Pancreas (tissue), 10 donors: ENCODE results near the gene COLGALT1. TPM values are rescaled to one million over a fixed set of nuclear protein-coding genes. Genes with fewer than 3 reads are reported as not detected.
A peak's percentile ranks its signal among the peaks of the same experiment; 100 is the strongest.
"Not testable (repeated sequence)": the region's sequence is repeated elsewhere in the genome, so short reads cannot be mapped to it uniquely, and the experiment has no call there.

Experiments
- ATAC-seq, 4 donors: fragments of 200-7000 bp; cut with Tn5 transposase; one replicate each; pipeline versions ENCODE4 v1.8.0 to v1.9.1; 2020; ENCODE audit warnings: mild to moderate bottlenecking in 4 of 4, moderate library complexity in 4 of 4
- DNase-seq, 6 donors: peaks; one replicate each; pipeline ENCODE4 v3.0.0-alpha.2; 2020
- FAIRE-seq: peaks from 2 replicates; lab custom pipeline; 2012; peaks lifted over from hg19 to GRCh38; lab: Jason Lieb, UNC
- H3K27ac ChIP-seq, 4 donors: fragments of 200-600 bp; sonication (generic); 1 replicate in 3 of 4; 2 replicates in 1 of 4; pipeline versions ENCODE4 v1.5.0 to v1.8.0; 2020
- H3K27me3 ChIP-seq, 4 donors: fragments of 200-600 bp; one replicate each; pipeline ENCODE4 v1.8.0; 2021
- H3K36me3 ChIP-seq, 3 donors: fragments of 200-600 bp; sonication (generic) in 1 of 3; one replicate each; pipeline versions ENCODE4 v1.5.0 to v1.8.0; 2020 to 2021
- H3K4me1 ChIP-seq, 3 donors: fragments of 200-600 bp; one replicate each; pipeline ENCODE4 v1.8.0; 2021
- H3K4me3 ChIP-seq, 4 donors: fragments of 200-600 bp; sonication (generic) in 2 of 4; one replicate each; pipeline versions ENCODE4 v1.5.0 to v1.8.0; 2020 to 2021
- H3K9me3 ChIP-seq, 4 donors: fragments of 200-600 bp; one replicate each; pipeline ENCODE4 v1.8.0; 2021
- WGBS, 2 donors: extraction: QIAGEN DNeasy Blood & Tissue Kit; methylation state at CpG; one replicate each; pipeline ENCODE4 v1.1.7; 2013; 5-methylcytosine and 5-hydroxymethylcytosine counted together
- intact Hi-C, 3 donors: fragments of 100-400 bp; cut with DNase I; formaldehyde crosslinking; loops; one replicate each; pipeline versions ENCODE4 v1.11.1 to v1.14.2; 2022
- polyA plus RNA-seq, 2 donors: library from polyadenylated mRNA; stranded (reverse); fragments of 200-250 nt; gene quantifications; one replicate each; pipeline ENCODE4 v1.2.3, GENCODE V29; 2013
- total RNA-seq, 6 donors: library from RNA; stranded (reverse); fragmentation: NEBNext Ultra II Directional in 4 of 6; extraction: Animal tissue kit (Norgen Biotek cat#: 25700) in 4 of 6; gene quantifications; one replicate each; pipeline versions ENCODE4 v1.2.1 to v1.2.4, GENCODE V29; 2021 to 2023
- TF ChIP-seq, protein P1 (sequence below), 4 donors: fragments of 200-600 bp; sonication (generic) in 3 of 4; IDR thresholded peaks; one replicate each; pipeline versions ENCODE4 v1.5.0 to v1.8.0; 2021; ENCODE audit warnings: antibody characterized with exemption in 4 of 4
- donor health status: healthy with polysubstance abuse.
- donor health status: DM: no; HTN: no; CAD: no; lungs with moderate emphysema.
- donor health status: DM: no; HTN: no; CAD: no.
- donor health status: control.
- donor health status: control.
- donor health status: Bipolar disorder and iron deficiency.
- donor health status: DM: yes; HTN: yes; CAD: no.
- donor health status: DM: no; HTN: no; CAD: no.
- donor health status: DM: no; HTN: no; CAD: no.
- donor health status: DM: yes; HTN: yes; CAD: no.

The COLGALT1 gene
- total and polyA plus RNA-seq, 8 donors = 13.5 to 50.6 (median 24.3) TPM

DNA sequence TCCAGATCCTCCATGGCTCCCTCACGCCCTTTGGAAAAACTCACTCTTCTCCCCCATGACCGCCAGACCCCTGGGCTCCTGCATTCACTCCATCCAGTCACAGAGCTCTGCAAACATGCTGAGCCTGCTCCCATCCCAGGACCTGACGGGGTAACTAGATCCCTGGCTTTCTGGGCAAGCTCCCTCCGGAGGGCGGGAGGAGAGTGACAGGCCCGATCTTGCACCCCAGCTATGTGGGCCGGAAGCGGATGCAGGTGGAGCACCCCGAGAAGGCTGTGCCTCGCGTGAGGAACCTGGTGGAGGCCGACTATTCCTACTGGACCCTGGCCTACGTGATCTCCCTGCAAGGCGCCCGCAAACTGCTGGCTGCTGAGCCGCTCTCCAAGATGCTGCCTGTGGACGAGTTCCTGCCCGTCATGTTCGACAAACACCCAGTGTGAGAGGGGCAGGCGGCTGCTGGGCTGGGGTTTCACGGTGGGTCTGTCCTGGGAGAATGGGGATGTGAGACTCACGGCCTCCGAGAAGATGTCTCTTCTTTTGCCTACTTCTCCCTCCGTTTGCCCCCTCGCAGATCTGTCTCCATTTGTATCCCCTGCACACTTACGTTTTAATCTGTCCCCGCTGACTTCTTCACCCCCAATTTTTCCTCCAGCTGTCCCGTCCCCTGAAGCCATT lies 25.2 kb downstream of the COLGALT1 start:
- Histone ChIP-seq H3K9me3 (no peaks in the 10 kb centered on the region), H3K27me3 (no peaks in the 10 kb centered on the region), H3K4me1 (no peaks in the 10 kb centered on the region), H3K4me3 (no peak overlapping the region), H3K36me3 (peaks cover 0 to 8% (median 2%) of the 10 kb centered on the region in 3 donors), H3K27ac (no peak overlapping the region)
- peak in 1 of 4 donors; percentile 18 for ATAC-seq
- DNase-seq = peak in 1 of 6 donors; percentile 58
- 87 to 90% methylated on average over 27 to 28 of the region's 28 CpGs for WGBS, 2 donors
- FAIRE-seq = no peak
- intact Hi-C loops = no loop called here
- TF ChIP-seq, protein P1, sequence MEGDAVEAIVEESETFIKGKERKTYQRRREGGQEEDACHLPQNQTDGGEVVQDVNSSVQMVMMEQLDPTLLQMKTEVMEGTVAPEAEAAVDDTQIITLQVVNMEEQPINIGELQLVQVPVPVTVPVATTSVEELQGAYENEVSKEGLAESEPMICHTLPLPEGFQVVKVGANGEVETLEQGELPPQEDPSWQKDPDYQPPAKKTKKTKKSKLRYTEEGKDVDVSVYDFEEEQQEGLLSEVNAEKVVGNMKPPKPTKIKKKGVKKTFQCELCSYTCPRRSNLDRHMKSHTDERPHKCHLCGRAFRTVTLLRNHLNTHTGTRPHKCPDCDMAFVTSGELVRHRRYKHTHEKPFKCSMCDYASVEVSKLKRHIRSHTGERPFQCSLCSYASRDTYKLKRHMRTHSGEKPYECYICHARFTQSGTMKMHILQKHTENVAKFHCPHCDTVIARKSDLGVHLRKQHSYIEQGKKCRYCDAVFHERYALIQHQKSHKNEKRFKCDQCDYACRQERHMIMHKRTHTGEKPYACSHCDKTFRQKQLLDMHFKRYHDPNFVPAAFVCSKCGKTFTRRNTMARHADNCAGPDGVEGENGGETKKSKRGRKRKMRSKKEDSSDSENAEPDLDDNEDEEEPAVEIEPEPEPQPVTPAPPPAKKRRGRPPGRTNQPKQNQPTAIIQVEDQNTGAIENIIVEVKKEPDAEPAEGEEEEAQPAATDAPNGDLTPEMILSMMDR (IDR thresholded peaks at IDR 0.05) = no peak

DNA sequence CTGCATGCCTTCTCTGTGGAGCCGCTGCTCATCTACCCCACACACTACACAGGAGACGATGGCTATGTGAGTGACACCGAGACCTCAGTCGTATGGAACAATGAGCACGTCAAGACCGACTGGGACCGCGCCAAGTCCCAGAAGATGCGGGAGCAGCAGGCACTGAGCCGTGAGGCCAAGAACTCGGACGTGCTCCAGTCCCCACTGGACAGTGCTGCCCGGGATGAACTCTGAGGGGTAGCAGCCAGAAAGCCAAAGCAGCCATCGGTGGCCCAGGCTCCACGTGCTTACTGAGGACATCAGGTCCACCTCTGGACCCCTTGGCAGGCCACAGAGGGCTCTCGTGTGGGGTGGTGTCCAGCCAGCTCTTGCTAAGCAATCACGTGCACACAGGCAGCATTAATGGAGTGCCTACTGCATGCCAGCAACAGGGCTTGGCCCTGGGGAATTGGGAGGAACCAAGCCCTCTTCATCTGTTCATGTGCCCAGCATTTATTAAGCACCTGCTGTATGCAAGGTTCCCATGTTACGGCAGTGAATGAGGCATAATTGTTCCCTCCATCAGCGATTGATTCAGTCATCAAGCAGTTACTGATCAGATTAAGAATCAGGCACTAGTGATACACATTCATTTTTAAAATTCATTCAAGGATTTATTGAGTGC lies 25.9 kb downstream of the COLGALT1 start:
- Histone ChIP-seq H3K4me3 (no peak overlapping the region), H3K27ac (no peak overlapping the region), H3K4me1 (no peaks in the 10 kb centered on the region), H3K27me3 (no peaks in the 10 kb centered on the region), H3K36me3 (peaks cover 0 to 8% (median 0%) of the 10 kb centered on the region in 3 donors), H3K9me3 (no peaks in the 10 kb centered on the region)
- 85% methylated on average over 19 of the region's 19 CpGs for WGBS, 2 donors
- no peak for FAIRE-seq
- intact Hi-C loops = no loop called here
- ATAC-seq = no peak
- peak in 2 of 6 donors; percentile 34 to 74 for DNase-seq
- TF ChIP-seq, protein P1 (IDR thresholded peaks at IDR 0.05) = no peak

DNA sequence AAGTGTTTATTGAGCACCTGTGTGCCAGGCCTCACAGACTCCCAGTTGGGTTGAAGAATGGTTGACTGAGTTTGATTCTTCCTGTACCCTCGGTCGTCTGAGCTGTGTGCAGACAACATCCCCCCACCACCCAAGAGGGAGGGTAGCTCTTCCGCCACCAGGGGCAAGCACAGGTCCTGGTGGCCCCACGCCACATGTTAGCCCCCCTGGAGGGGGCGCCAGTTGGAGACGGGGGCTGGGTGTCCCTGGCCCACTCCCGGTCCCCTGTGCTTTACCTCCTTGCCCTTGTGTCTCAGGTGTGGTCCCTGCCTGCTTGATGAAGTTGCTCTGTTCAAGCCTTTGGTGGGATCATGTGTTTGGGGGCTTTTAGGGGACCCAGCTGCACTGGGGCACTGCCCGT lies 27.2 kb downstream of the COLGALT1 start:
- intact Hi-C loops = no loop called here
- Histone ChIP-seq H3K4me1 (no peaks in the 10 kb centered on the region), H3K4me3 (no peak overlapping the region), H3K27ac (no peak overlapping the region), H3K9me3 (no peaks in the 10 kb centered on the region), H3K36me3 (peaks cover 0 to 8% (median 0%) of the 10 kb centered on the region in 3 donors), H3K27me3 (no peaks in the 10 kb centered on the region)
- DNase-seq = no peak
- TF ChIP-seq, protein P1 (IDR thresholded peaks at IDR 0.05) = no peak
- 74 to 79% methylated on average over 8 of the region's 8 CpGs for WGBS, 2 donors
- no peak for FAIRE-seq
- no peak for ATAC-seq

DNA sequence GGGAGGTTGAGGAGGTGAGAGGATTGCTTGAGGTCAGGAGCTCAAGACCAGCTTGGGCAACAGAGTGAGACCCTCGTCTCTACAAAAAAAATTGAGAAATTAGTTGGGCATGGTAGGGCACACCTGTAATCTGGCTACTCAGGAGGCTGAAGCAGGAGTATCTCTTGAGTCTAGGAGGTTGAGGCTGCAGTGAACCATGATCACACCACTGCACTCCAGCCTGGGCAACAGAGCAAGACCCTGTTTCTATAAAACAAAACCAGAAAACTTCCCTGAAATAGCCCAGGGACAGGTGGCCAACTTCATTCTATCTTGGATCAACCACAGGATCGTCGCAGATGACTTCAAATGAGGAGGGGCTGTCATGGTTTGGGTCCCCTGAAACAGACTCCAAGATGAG lies 28.7 kb downstream of the COLGALT1 start:
- Histone ChIP-seq H3K4me1 (no peaks in the 10 kb centered on the region), H3K27me3 (no peaks in the 10 kb centered on the region), H3K36me3 (peaks cover 0 to 8% (median 0%) of the 10 kb centered on the region in 3 donors), H3K27ac (no peak overlapping the region), H3K9me3 (no peaks in the 10 kb centered on the region), H3K4me3 (no peak overlapping the region)
- intact Hi-C loops = no loop called here
- DNase-seq (no peak), ATAC-seq (no peak), FAIRE-seq (no peak)
- WGBS, 2 donors = 60 to 81% methylated on average over 3 of the region's 3 CpGs
- TF ChIP-seq, protein P1 (IDR thresholded peaks at IDR 0.05) = no peak

DNA sequence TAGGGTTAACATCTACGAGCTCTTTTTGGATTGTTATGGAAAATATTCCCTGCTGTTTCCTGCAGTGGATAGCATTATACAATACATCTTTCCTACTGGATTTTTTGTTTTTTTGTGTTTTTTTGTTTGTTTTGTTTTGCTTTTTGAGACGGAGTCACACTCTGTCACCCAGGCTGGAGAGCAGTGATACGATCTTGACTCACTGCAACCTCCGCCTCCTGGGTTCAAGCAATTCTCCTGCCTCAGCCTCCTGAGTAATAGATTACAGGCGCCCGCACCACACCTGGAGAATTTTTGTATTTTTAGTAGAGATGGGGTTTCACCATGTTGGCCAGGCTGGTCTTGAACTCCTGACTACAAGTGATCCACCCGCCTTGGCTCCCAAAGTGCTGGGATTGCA lies 29.9 kb downstream of the COLGALT1 start:
- H3K27me3 ChIP-seq, intact Hi-C loops, H3K27ac ChIP-seq, H3K36me3 ChIP-seq, H3K9me3 ChIP-seq, H3K4me1 ChIP-seq, FAIRE-seq, ATAC-seq, H3K4me3 ChIP-seq, DNase-seq: not testable (repeated sequence)
- 49 to 63% methylated on average over 7 of the region's 7 CpGs for WGBS, 2 donors
